ENCODE measurements around the gene RABGAP1L.

DNA sequence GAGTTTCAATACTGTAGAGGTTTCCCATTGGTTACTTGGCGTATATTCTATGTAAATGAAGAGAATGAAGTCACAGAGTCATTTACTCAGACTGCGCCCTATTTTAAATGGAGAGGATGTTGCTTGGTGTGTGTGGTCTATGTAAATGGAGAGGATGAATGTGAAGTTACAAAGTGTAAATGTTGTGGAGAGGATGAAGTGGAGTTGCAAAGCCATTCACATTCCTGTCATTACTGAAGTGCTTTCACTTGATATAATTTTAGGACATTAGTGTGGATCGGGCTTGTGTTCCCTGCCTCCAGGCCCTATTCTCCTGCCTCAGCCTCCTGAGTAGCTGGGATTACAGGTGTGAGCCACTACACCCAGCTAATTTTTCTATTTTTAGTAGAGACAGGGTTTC lies 741.0 kb downstream of the RABGAP1L start:
- TF ChIP-seq POLR2A (IDR thresholded peaks at IDR 0.05) = no peak
- TF ChIP-seq, protein P1, sequence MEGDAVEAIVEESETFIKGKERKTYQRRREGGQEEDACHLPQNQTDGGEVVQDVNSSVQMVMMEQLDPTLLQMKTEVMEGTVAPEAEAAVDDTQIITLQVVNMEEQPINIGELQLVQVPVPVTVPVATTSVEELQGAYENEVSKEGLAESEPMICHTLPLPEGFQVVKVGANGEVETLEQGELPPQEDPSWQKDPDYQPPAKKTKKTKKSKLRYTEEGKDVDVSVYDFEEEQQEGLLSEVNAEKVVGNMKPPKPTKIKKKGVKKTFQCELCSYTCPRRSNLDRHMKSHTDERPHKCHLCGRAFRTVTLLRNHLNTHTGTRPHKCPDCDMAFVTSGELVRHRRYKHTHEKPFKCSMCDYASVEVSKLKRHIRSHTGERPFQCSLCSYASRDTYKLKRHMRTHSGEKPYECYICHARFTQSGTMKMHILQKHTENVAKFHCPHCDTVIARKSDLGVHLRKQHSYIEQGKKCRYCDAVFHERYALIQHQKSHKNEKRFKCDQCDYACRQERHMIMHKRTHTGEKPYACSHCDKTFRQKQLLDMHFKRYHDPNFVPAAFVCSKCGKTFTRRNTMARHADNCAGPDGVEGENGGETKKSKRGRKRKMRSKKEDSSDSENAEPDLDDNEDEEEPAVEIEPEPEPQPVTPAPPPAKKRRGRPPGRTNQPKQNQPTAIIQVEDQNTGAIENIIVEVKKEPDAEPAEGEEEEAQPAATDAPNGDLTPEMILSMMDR (IDR thresholded peaks at IDR 0.05) = no peak

Data from right lobe of liver (tissue), 4 donors.